CD4-positive, alpha-beta T cell (primary cell): ENCODE measurements around the gene TMEM132E. TPM values are rescaled to one million over a fixed set of nuclear protein-coding genes. Genes with fewer than 3 reads are reported as not detected.

ENCODE experiments used
- ATAC-seq: fragments of 200-7000 bp; cut with Tn5 transposase; one replicate; pipeline ENCODE4 v1.10.0; 2022; ENCODE audit warnings: mild to moderate bottlenecking; ENCODE audit not compliant: poor library complexity
- CTCF ChIA-PET: fragments of 350-600 bp; sonication (Branson Sonifier 250); formaldehyde crosslinking; loops from one replicate; lab custom pipeline; 2021; ENCODE audit warnings: antibody characterized with exemption, inconsistent platforms; lab: Charles Lee
- POLR2A ChIA-PET: fragments of 350-600 bp; sonication (Branson Sonifier 250); formaldehyde crosslinking; loops from one replicate; lab custom pipeline; 2021; ENCODE audit warnings: antibody characterized with exemption, inconsistent platforms; lab: Charles Lee
- DNase-seq, 14 experiments: peaks; one replicate each; pipeline ENCODE4 v3.0.0-alpha.2; 2013 to 2020; ENCODE audit warnings: mixed read lengths in 2 of 14
- H3K27ac ChIP-seq, 2 donors: one replicate each; pipeline versions ENCODE4 v1.5.1 to v1.7.0; 2013; ENCODE audit warnings: low read length in 2 of 2, low read depth in 1 of 2, mild to moderate bottlenecking in 1 of 2
- H3K27me3 ChIP-seq, 2 experiments: 1 replicate in 1 of 2; 2 replicates in 1 of 2; pipeline versions ENCODE4 v1.6.1 to v1.7.0; 2013; ENCODE audit warnings: low read length in 2 of 2, control low read depth in 1 of 2, mild to moderate bottlenecking in 1 of 2, moderate library complexity in 1 of 2; ENCODE audit not compliant: insufficient read depth in 2 of 2, control insufficient read depth in 1 of 2
- H3K36me3 ChIP-seq: one replicate; pipeline ENCODE4 v1.6.1; 2013; ENCODE audit warnings: low read length, control low read depth; ENCODE audit not compliant: insufficient read depth
- H3K4me1 ChIP-seq: one replicate; pipeline ENCODE4 v1.6.1; 2013; ENCODE audit warnings: low read length, control low read depth; ENCODE audit not compliant: insufficient read depth
- H3K4me3 ChIP-seq: one replicate; pipeline ENCODE4 v1.5.1; 2013; ENCODE audit warnings: mild to moderate bottlenecking, low read length, moderate library complexity
- H3K9me3 ChIP-seq, 2 experiments: 1 replicate in 1 of 2; 2 replicates in 1 of 2; pipeline versions ENCODE4 v1.6.1 to v1.7.0; 2013; ENCODE audit warnings: low read length in 2 of 2, mild to moderate bottlenecking in 2 of 2, control low read depth in 1 of 2, moderate library complexity in 1 of 2; ENCODE audit not compliant: control insufficient read depth in 1 of 2, insufficient read depth in 1 of 2
- H3K27ac Mint-ChIP-seq: one replicate; pipeline ENCODE4 v1.8.0; 2020; ENCODE audit warnings: mixed read lengths
- H3K27me3 Mint-ChIP-seq: one replicate; pipeline ENCODE4 v1.8.0; 2021; ENCODE audit warnings: mixed read lengths
- H3K36me3 Mint-ChIP-seq: one replicate; pipeline ENCODE4 v1.8.0; 2021; ENCODE audit warnings: low read depth, mixed read lengths
- H3K4me1 Mint-ChIP-seq: one replicate; pipeline ENCODE4 v1.8.0; 2021; ENCODE audit warnings: low read depth, mixed read lengths
- H3K4me3 Mint-ChIP-seq: one replicate; pipeline ENCODE4 v1.8.0; 2020; ENCODE audit warnings: mild to moderate bottlenecking, mixed read lengths
- H3K9me3 Mint-ChIP-seq: one replicate; pipeline ENCODE4 v1.8.0; 2020; ENCODE audit warnings: mixed read lengths
- intact Hi-C, 2 experiments: fragments of 100-400 bp; cut with DNase I in 1 of 2; cut with micrococcal nuclease in 1 of 2; formaldehyde crosslinking; loops; one replicate each; pipeline versions ENCODE4 v1.15.1 to v1.9.0; 2023 to 2025; cut with DNase I, micrococcal nuclease
- total RNA-seq, 174 experiments: library from RNA in 2 of 174; stranded (reverse) in 2 of 174; gene quantifications; one replicate each; pipeline ENCODE4 v1.2.3 and lab custom pipeline; 2021 to 2026
- TF ChIP-seq, protein P1 (sequence below): fragments of 200-600 bp; IDR thresholded peaks from one replicate; pipeline ENCODE4 v1.8.0; 2022; ENCODE audit warnings: antibody characterized with exemption, mild to moderate bottlenecking

Gene TMEM132E
- total RNA-seq, 2 experiments from 2014 or later, result 0.05 TPM; not detected in 1

DNA sequence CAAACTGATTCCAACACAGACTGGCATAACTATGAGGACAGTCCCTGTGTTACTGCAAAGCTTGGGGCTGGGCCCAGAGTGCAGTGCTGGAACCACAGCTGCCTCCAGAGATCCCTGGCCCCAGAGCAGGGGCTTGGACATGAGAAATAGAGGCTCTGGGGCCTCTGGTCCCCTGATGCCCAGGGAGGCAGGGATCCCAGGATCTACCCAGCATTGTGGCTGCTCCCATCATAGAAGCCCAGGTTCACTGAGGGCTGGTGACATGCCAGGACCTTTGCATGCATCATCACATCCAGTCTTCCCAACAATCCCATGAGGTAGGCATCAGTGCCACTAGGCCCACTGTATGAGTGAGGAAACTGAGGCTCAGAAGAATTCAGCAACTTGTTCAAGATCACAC lies 95.8 kb downstream of the TMEM132E start:
- no peak overlapping the region for H3K4me3 ChIP-seq
- TF ChIP-seq, protein P1, sequence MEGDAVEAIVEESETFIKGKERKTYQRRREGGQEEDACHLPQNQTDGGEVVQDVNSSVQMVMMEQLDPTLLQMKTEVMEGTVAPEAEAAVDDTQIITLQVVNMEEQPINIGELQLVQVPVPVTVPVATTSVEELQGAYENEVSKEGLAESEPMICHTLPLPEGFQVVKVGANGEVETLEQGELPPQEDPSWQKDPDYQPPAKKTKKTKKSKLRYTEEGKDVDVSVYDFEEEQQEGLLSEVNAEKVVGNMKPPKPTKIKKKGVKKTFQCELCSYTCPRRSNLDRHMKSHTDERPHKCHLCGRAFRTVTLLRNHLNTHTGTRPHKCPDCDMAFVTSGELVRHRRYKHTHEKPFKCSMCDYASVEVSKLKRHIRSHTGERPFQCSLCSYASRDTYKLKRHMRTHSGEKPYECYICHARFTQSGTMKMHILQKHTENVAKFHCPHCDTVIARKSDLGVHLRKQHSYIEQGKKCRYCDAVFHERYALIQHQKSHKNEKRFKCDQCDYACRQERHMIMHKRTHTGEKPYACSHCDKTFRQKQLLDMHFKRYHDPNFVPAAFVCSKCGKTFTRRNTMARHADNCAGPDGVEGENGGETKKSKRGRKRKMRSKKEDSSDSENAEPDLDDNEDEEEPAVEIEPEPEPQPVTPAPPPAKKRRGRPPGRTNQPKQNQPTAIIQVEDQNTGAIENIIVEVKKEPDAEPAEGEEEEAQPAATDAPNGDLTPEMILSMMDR, result no peak
- no peak for ATAC-seq
- peaks cover 7 to 11% of the 10 kb centered on the region in 2 experiments for H3K27me3 ChIP-seq
- no peak overlapping the region for H3K27ac Mint-ChIP-seq
- H3K4me3 Mint-ChIP-seq, result no peak overlapping the region
- no peaks in the 10 kb centered on the region for H3K36me3 Mint-ChIP-seq
- ChIA-PET POLR2A (no interaction called here), CTCF (interaction anchor here (0.5 kb wide), 1 partner anchor 141 kb away, joined by 3 read pairs; no protein-coding TSS in a partner anchor)
- H3K9me3 ChIP-seq, result no peaks in the 10 kb centered on the region
- no peaks in the 10 kb centered on the region for H3K9me3 Mint-ChIP-seq
- intact Hi-C loops, result no loop called here
- H3K36me3 ChIP-seq, result no peaks in the 10 kb centered on the region
- peaks cover 59% of the 10 kb centered on the region for H3K27me3 Mint-ChIP-seq
- no peaks in the 10 kb centered on the region for H3K4me1 ChIP-seq
- DNase-seq, result no peak
- H3K27ac ChIP-seq, result no peak overlapping the region
- no peaks in the 10 kb centered on the region for H3K4me1 Mint-ChIP-seq

DNA sequence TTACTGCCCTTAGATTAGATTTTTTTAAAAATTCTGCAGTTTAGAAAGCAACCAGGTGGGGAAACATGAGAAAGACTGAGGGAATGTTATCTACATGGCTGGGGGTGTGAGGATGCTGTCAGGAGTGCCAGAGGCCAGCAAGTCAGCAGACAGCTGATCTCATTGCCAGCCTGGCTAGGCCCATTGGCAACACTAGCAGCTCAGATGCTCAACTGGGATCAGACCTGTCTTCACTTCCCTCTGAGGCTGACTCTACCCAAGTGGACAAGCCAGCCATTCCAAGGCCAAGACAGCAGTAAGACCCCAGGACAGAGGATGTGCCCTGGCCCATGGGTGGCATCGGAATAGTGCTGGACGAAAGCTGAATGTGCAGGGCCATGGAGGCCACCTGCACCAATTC lies 96.2 kb downstream of the TMEM132E start:
- H3K27ac ChIP-seq, result no peak overlapping the region
- TF ChIP-seq, protein P1, result no peak
- H3K27me3 Mint-ChIP-seq, result peaks cover 61% of the 10 kb centered on the region
- no peak overlapping the region for H3K4me3 Mint-ChIP-seq
- no peaks in the 10 kb centered on the region for H3K36me3 ChIP-seq
- ATAC-seq, result no peak
- CTCF ChIA-PET, result interaction anchor here (0.5 kb wide), 1 partner anchor 141 kb away, joined by 3 read pairs; no protein-coding TSS in a partner anchor
- no peaks in the 10 kb centered on the region for H3K36me3 Mint-ChIP-seq
- H3K4me1 ChIP-seq, result no peaks in the 10 kb centered on the region
- peaks cover 7 to 11% of the 10 kb centered on the region in 2 experiments for H3K27me3 ChIP-seq
- DNase-seq, result no peak
- no peak overlapping the region for H3K27ac Mint-ChIP-seq
- no peaks in the 10 kb centered on the region for H3K9me3 ChIP-seq
- no peaks in the 10 kb centered on the region for H3K9me3 Mint-ChIP-seq
- intact Hi-C loops, result no loop called here
- H3K4me1 Mint-ChIP-seq, result no peaks in the 10 kb centered on the region
- POLR2A ChIA-PET, result no interaction called here
- H3K4me3 ChIP-seq, result no peak overlapping the region

DNA sequence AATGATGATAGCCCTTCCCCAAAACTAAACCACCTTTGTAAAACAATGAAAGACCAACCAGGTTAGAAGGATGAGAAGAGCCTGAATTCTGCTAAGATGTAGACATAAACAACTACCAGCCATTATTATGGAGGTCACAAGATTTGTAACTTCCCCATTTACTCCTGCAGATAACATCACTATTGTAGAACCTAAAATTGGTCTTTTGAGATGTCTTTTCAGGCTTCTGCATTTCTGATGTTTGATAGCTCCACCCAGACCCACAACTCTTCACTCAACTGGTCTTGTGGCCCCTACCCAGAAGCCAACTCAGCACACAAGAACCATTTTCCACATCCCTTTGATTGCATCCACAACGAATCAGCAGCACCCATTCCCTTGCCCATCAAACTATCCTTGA lies 100.8 kb downstream of the TMEM132E start:
- no peak for DNase-seq
- POLR2A ChIA-PET, result no interaction called here

More for the DNA sequence above, 100.8 kb downstream of the TMEM132E start:
- Mint-ChIP-seq H3K9me3 (peaks cover 2% of the 10 kb centered on the region), H3K27ac (no peak overlapping the region), H3K4me3 (no peak overlapping the region), H3K36me3 (no peaks in the 10 kb centered on the region), H3K27me3 (peaks cover 66% of the 10 kb centered on the region), H3K4me1 (no peaks in the 10 kb centered on the region)
- no peak for ATAC-seq
- Histone ChIP-seq H3K4me3 (no peak overlapping the region), H3K4me1 (no peaks in the 10 kb centered on the region), H3K27ac (no peak overlapping the region), H3K9me3 (peaks cover 0 to 4% of the 10 kb centered on the region in 2 experiments), H3K27me3 (peaks cover 7 to 20% of the 10 kb centered on the region in 2 experiments), H3K36me3 (no peaks in the 10 kb centered on the region)
- intact Hi-C loops, result no loop called here
- CTCF ChIA-PET, result no interaction called here
- TF ChIP-seq, protein P1, result no peak
